Mucosa of descending colon (tissue), 3 donors: Measurements from ENCODE around the gene EVI5. TPM values are rescaled to one million over a fixed set of nuclear protein-coding genes. Genes with fewer than 3 reads are reported as not detected.

ENCODE experiments used
- ATAC-seq: fragments of 200-7000 bp; cut with Tn5 transposase; one replicate; pipeline ENCODE4 v1.9.1; 2020; ENCODE audit warnings: mild to moderate bottlenecking, moderate library complexity
- DNase-seq, 3 donors: peaks; one replicate each; pipeline ENCODE4 v3.0.0-alpha.2; 2020
- H3K36me3 ChIP-seq: fragments of 200-600 bp; one replicate; pipeline ENCODE4 v1.8.0; 2021; ENCODE audit warnings: low read depth, mild to moderate bottlenecking
- H3K4me1 ChIP-seq: fragments of 200-600 bp; one replicate; pipeline ENCODE4 v1.8.0; 2021; ENCODE audit warnings: low read depth, mild to moderate bottlenecking
- H3K4me3 ChIP-seq: fragments of 200-600 bp; one replicate; pipeline ENCODE4 v1.8.0; 2021; ENCODE audit warnings: mild to moderate bottlenecking
- H3K9me3 ChIP-seq: fragments of 200-600 bp; one replicate; pipeline ENCODE4 v1.8.0; 2021; ENCODE audit warnings: mild to moderate bottlenecking
- intact Hi-C, 2 donors: fragments of 100-400 bp; cut with DNase I in 1 of 2; cut with micrococcal nuclease in 1 of 2; formaldehyde crosslinking; loops; one replicate each; pipeline versions ENCODE4 v1.11.0 to v1.11.1; 2022; cut with DNase I, micrococcal nuclease
- total RNA-seq, 3 donors: library from RNA; stranded (reverse); fragmentation: NEBNext Ultra II Directional in 2 of 3; extraction: Animal tissue kit (Norgen Biotek cat#: 25700) in 2 of 3; gene quantifications; one replicate each; pipeline versions ENCODE4 v1.2.1 to v1.2.4, GENCODE V29; 2021 to 2023
- TF ChIP-seq, protein P1 (sequence below): fragments of 200-600 bp; IDR thresholded peaks from one replicate; pipeline ENCODE4 v1.8.0; 2022; ENCODE audit warnings: antibody characterized with exemption, mild to moderate bottlenecking
- donor health status: DM: no; HTN: no; CAD: no; lungs with moderate emphysema.
- donor health status: DM: no; HTN: no; CAD: no.
- donor health status: DM: no; HTN: yes; CAD: no.

EVI5 gene
- total RNA-seq, 3 donors from 2014 or later, result 32.3 to 52.4 (median 33.5) TPM

DNA sequence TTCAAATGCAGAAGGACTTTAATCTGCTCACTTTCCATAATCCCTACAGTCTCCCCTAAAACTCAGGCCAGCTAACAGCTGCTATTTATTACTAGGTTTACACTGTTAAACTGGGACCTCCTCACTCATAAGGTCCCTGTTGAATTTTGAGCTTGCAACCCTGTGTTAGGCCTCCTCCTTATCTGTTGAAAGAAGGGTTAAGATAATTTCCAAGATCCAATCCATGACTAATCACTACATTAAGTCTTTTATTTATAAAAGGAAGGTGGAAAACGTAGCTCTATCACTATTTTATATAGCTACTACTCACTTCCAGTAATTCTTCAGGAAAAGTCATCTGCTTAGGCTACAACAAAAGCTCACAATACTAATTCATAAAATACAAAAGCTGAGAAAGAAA lies 79.5 kb downstream of the EVI5 start:
- Histone ChIP-seq H3K4me1 (no peaks in the 10 kb centered on the region), H3K9me3 (no peaks in the 10 kb centered on the region), H3K36me3 (no peaks in the 10 kb centered on the region), H3K4me3 (no peak overlapping the region)
- no peak for ATAC-seq
- DNase-seq, result no peak
- TF ChIP-seq, protein P1, sequence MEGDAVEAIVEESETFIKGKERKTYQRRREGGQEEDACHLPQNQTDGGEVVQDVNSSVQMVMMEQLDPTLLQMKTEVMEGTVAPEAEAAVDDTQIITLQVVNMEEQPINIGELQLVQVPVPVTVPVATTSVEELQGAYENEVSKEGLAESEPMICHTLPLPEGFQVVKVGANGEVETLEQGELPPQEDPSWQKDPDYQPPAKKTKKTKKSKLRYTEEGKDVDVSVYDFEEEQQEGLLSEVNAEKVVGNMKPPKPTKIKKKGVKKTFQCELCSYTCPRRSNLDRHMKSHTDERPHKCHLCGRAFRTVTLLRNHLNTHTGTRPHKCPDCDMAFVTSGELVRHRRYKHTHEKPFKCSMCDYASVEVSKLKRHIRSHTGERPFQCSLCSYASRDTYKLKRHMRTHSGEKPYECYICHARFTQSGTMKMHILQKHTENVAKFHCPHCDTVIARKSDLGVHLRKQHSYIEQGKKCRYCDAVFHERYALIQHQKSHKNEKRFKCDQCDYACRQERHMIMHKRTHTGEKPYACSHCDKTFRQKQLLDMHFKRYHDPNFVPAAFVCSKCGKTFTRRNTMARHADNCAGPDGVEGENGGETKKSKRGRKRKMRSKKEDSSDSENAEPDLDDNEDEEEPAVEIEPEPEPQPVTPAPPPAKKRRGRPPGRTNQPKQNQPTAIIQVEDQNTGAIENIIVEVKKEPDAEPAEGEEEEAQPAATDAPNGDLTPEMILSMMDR, result no peak
- intact Hi-C loops, result no loop called here

DNA sequence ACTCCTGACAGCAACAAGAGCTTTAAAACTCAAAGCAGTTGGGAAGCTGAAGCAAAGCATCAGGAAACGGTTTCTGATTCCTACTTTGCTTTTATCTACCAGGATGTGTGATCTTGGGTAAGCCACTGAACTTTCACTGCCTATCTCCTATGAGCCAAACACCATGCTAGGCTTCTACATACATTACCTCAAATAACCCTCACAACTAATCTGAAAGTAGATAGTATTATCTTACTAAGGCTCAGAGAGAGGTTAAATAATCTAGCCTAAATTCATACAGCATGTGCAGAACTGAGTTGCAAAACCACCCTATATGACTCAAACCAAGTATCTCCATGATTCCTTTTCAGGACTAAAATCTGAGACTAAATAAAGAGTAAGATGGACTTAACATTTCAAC lies 83.8 kb downstream of the EVI5 start:
- no peaks in the 10 kb centered on the region for H3K9me3 ChIP-seq
- ATAC-seq (no peak), DNase-seq (no peak)
- TF ChIP-seq, protein P1, result no peak
- no peaks in the 10 kb centered on the region for H3K4me1 ChIP-seq
- H3K36me3 ChIP-seq, result no peaks in the 10 kb centered on the region
- H3K4me3 ChIP-seq, result no peak overlapping the region
- intact Hi-C loops, result no loop called here

DNA sequence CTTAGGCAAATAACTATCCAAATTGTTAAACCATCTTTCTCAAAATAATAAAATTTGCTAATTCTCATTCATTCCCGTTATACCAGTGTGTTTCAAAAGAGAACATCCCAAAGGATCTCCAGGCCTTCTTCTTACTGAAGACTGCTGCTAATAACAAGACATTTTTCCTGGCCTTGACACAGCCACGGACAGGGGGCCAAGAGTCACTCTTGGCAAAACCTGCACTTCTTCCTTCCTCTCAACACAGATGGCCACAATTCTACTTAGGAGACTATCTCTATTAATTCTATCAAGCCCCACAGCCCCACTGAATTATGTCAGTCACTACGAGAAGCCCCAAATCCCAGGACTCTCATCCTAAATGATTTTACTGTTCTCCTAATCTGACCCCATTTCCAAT lies 86.0 kb downstream of the EVI5 start:
- H3K4me1 ChIP-seq, result no peaks in the 10 kb centered on the region
- TF ChIP-seq, protein P1, result no peak
- DNase-seq (no peak), ATAC-seq (no peak)
- intact Hi-C loops, result no loop called here
- no peak overlapping the region for H3K4me3 ChIP-seq
- H3K9me3 ChIP-seq, result no peaks in the 10 kb centered on the region
- H3K36me3 ChIP-seq, result no peaks in the 10 kb centered on the region

DNA sequence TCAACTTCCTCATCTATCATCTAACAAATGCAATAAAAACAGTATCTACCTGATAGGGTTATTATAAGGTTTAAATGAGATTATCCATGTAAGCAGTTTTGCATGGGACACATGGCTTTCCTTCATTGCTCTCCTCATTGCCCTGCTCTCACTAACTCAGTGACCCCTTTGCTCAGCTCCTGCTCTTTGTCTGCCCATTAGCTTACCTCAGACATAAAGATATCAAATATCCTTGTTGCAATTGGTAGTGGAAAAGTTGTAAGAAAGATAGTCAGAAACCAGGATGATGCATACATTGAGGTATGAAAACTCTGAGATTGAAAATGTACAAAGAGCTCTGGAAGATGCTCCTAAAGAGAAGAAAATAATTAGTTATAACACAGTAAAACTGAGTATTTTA lies 89.8 kb downstream of the EVI5 start:
- ATAC-seq (no peak), DNase-seq (no peak)
- intact Hi-C loops, result no loop called here
- Histone ChIP-seq H3K4me1 (no peaks in the 10 kb centered on the region), H3K9me3 (no peaks in the 10 kb centered on the region), H3K4me3 (no peak overlapping the region), H3K36me3 (no peaks in the 10 kb centered on the region)
- TF ChIP-seq, protein P1, result no peak

DNA sequence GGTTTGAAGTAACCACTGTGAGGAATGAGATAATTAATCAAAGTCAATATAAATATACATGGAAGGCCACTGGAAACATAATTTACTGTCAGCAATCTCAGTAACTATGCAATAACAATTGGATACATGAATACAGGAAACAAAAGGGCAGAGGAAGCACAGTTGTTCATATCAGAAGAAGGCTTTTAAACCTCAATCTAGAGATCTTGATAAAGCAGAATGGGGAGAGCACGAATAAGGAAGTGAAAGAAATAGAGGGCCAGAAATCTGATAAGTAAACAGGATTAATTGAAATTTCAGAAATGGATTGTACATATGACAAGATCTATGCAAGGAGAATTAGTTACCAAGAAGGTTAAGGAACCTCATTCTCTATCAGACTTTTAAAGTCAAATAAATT lies 93.0 kb downstream of the EVI5 start:
- H3K36me3 ChIP-seq, result no peaks in the 10 kb centered on the region
- H3K4me1 ChIP-seq, result no peaks in the 10 kb centered on the region
- H3K4me3 ChIP-seq, result no peak overlapping the region
- TF ChIP-seq, protein P1, result no peak
- no peak for DNase-seq
- intact Hi-C loops, result no loop called here
- no peak for ATAC-seq
- H3K9me3 ChIP-seq, result no peaks in the 10 kb centered on the region

DNA sequence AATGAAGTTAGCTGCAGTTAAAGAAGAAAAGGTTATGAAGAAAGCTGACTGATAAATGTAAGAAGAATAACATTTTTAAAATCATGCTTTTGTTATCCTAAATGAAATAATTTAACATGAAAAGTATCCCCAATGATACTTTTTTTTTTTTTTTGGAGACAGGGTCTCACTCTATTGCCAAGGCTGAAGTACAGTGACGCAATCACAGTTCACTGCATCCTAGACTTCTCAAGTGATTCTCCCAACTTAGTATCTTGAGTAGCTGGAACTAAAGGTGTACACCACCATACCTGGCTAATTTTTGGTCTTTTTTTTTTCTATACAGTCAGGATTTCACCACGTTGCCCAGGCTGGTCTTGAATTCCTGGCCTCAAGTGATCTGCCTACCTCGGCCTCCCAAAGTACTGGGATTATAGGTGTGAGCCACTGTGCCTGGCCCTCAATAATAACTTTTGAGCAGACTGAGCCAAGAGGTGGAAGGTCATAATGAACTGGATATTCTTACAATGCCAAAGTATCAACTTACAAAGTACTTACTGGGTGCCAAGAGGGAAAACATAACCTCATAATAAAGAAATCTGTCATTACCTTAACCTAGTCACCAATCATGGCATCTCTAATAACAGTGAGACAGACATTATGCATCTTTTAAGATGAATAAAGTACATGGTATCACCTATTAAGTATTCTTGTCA lies 94.5 kb downstream of the EVI5 start:
- H3K36me3 ChIP-seq, result no peaks in the 10 kb centered on the region
- TF ChIP-seq, protein P1, result no peak

More for the DNA sequence above, 94.5 kb downstream of the EVI5 start:
- no peaks in the 10 kb centered on the region for H3K9me3 ChIP-seq
- no peak overlapping the region for H3K4me3 ChIP-seq
- DNase-seq, result no peak
- no peak for ATAC-seq
- intact Hi-C loops, result no loop called here
- no peaks in the 10 kb centered on the region for H3K4me1 ChIP-seq
